Suprapubic skin (tissue), 4 donors: ENCODE results near the gene TTYH1. TPM values are rescaled to one million over a fixed set of nuclear protein-coding genes. Genes with fewer than 3 reads are reported as not detected.

ENCODE experiments used
- DNase-seq, 2 donors: peaks; one replicate each; pipeline ENCODE4 v3.0.0-alpha.2; 2019; ENCODE audit warnings: low spot score in 2 of 2
- H3K27ac ChIP-seq: fragments of 200-600 bp; sonication (generic); one replicate; pipeline ENCODE4 v1.5.1; 2019
- H3K27me3 ChIP-seq: fragments of 200-600 bp; sonication (generic); one replicate; pipeline ENCODE4 v1.5.1; 2019
- H3K36me3 ChIP-seq: fragments of 200-600 bp; sonication (generic); one replicate; pipeline ENCODE4 v1.5.1; 2019
- H3K4me1 ChIP-seq: fragments of 200-600 bp; sonication (generic); one replicate; pipeline ENCODE4 v1.5.1; 2019
- H3K4me3 ChIP-seq: fragments of 200-600 bp; sonication (generic); one replicate; pipeline ENCODE4 v1.5.1; 2019; ENCODE audit warnings: mild to moderate bottlenecking
- H3K9me3 ChIP-seq: fragments of 200-600 bp; sonication (generic); one replicate; pipeline ENCODE4 v1.5.1; 2019
- CTCF ChIP-seq, 2 donors: fragments of 200-600 bp in 1 of 2; fragments of 450-650 bp in 1 of 2; sonication (generic) in 1 of 2; IDR thresholded peaks; one replicate each; pipeline ENCODE4 v1.5.1; 2016 to 2019; ENCODE audit warnings: antibody characterized with exemption in 2 of 2, mild to moderate bottlenecking in 1 of 2, moderate library complexity in 1 of 2
- EP300 ChIP-seq: sonication (generic); formaldehyde crosslinking; IDR thresholded peaks from one replicate; pipeline ENCODE4 v1.6.1; 2017; ENCODE audit warnings: antibody characterized with exemption
- POLR2A ChIP-seq, 2 donors: fragments of 450-650 bp; IDR thresholded peaks; one replicate each; pipeline ENCODE4 v1.6.1; 2017; ENCODE audit warnings: antibody characterized with exemption in 2 of 2, mild to moderate bottlenecking in 2 of 2, moderate library complexity in 2 of 2
- POLR2AphosphoS5 ChIP-seq, 3 donors: sonication (generic); formaldehyde crosslinking; IDR thresholded peaks; one replicate each; pipeline ENCODE4 v1.6.1; 2017; ENCODE audit warnings: antibody characterized with exemption in 3 of 3
- WGBS: methylation state at CpG from one replicate; pipeline ENCODE4 v1.1.5; 2018; 5-methylcytosine and 5-hydroxymethylcytosine counted together
- total RNA-seq, 4 donors: library from RNA; depleted of rRNA; stranded (reverse); fragments of >200 nt; gene quantifications; one replicate each; pipeline ENCODE4 v1.1.0, GENCODE V29; 2016

TTYH1 gene
- total RNA-seq, 4 donors from 2014 or later: 11.2 to 20.4 (median 12.5) TPM

GRCh38 chr19:54421169-54421516 lies 5.9 kb downstream of the TTYH1 start:
- H3K36me3 ChIP-seq: no peaks in the 10 kb centered on the region
- WGBS: 33% methylated on average over 5 of the region's 9 CpGs
- TF ChIP-seq CTCF (IDR thresholded peaks at IDR 0.05) (no peak), EP300 (no peak), POLR2AphosphoS5 (IDR thresholded peaks at IDR 0.05) (no peak), POLR2A (IDR thresholded peaks at IDR 0.05) (no peak)
- peaks cover 17% of the 10 kb centered on the region for H3K4me1 ChIP-seq
- peaks cover 82% of the 10 kb centered on the region for H3K27me3 ChIP-seq
- no peak overlapping the region for H3K27ac ChIP-seq
- no peak overlapping the region for H3K4me3 ChIP-seq
- H3K9me3 ChIP-seq: no peaks in the 10 kb centered on the region
- no peak for DNase-seq

- WGBS: 48% methylated on average over 2 of the region's 7 CpGs
- no peak overlapping the region for H3K27ac ChIP-seq
- no peak for TF ChIP-seq POLR2AphosphoS5 (IDR thresholded peaks at IDR 0.05)
- no peak for TF ChIP-seq EP300
- TF ChIP-seq CTCF (IDR thresholded peaks at IDR 0.05): no peak
- TF ChIP-seq POLR2A (IDR thresholded peaks at IDR 0.05): no peak
- H3K27me3 ChIP-seq: peaks cover 82% of the 10 kb centered on the region
- no peaks in the 10 kb centered on the region for H3K36me3 ChIP-seq
- H3K4me1 ChIP-seq: peaks cover 17% of the 10 kb centered on the region
- no peak overlapping the region for H3K4me3 ChIP-seq
- no peaks in the 10 kb centered on the region for H3K9me3 ChIP-seq
- DNase-seq: no peak
Observed at GRCh38 chr19:54421521-54421920, 6.3 kb downstream of the TTYH1 start.

GRCh38 chr19:54422136-54422535 lies 6.9 kb downstream of the TTYH1 start:
- no peak for DNase-seq
- no peaks in the 10 kb centered on the region for H3K36me3 ChIP-seq
- no peak overlapping the region for H3K4me3 ChIP-seq
- no peaks in the 10 kb centered on the region for H3K9me3 ChIP-seq
- no peak overlapping the region for H3K27ac ChIP-seq
- H3K27me3 ChIP-seq: peaks cover 79% of the 10 kb centered on the region
- TF ChIP-seq CTCF (IDR thresholded peaks at IDR 0.05) (no peak), EP300 (no peak), POLR2A (IDR thresholded peaks at IDR 0.05) (no peak)
- H3K4me1 ChIP-seq: peaks cover 17% of the 10 kb centered on the region
- 79% methylated on average over 8 of the region's 20 CpGs for WGBS

GRCh38 chr19:54424201-54424600 lies 8.9 kb downstream of the TTYH1 start:
- Histone ChIP-seq H3K36me3 (no peaks in the 10 kb centered on the region), H3K27ac (no peak overlapping the region), H3K4me1 (peaks cover 14% of the 10 kb centered on the region), H3K9me3 (no peaks in the 10 kb centered on the region), H3K4me3 (no peak overlapping the region), H3K27me3 (peaks cover 79% of the 10 kb centered on the region)
- no peak for DNase-seq
- 77% methylated on average over 13 of the region's 14 CpGs for WGBS
- TF ChIP-seq POLR2AphosphoS5 (IDR thresholded peaks at IDR 0.05): no peak
- no peak for TF ChIP-seq EP300
- TF ChIP-seq POLR2A (IDR thresholded peaks at IDR 0.05): no peak
- no peak for TF ChIP-seq CTCF (IDR thresholded peaks at IDR 0.05)

- H3K4me1 ChIP-seq: peaks cover 16% of the 10 kb centered on the region
- H3K9me3 ChIP-seq: no peaks in the 10 kb centered on the region
- peaks cover 78% of the 10 kb centered on the region for H3K27me3 ChIP-seq
- DNase-seq: no peak
- 92% methylated on average over 34 of the region's 36 CpGs for WGBS
- TF ChIP-seq CTCF (IDR thresholded peaks at IDR 0.05) (no peak), POLR2A (IDR thresholded peaks at IDR 0.05) (no peak), EP300 (no peak), POLR2AphosphoS5 (IDR thresholded peaks at IDR 0.05) (no peak)
- H3K4me3 ChIP-seq: no peak overlapping the region
- H3K27ac ChIP-seq: no peak overlapping the region
- H3K36me3 ChIP-seq: no peaks in the 10 kb centered on the region
Observed at GRCh38 chr19:54424660-54425381, 9.6 kb downstream of the TTYH1 start.
